GM23338 (cell line): ENCODE measurements around the gene JAZF1. TPM values are rescaled to one million over a fixed set of nuclear protein-coding genes. Genes with fewer than 3 reads are reported as not detected.

Experiments used
- ATAC-seq: fragments of 200-7000 bp; cut with Tn5 transposase; 3 replicates; pipeline ENCODE4 v1.9.1; 2020
- DNase-seq: peaks from one replicate; pipeline ENCODE4 v3.0.0-alpha.2; 2015; ENCODE audit warnings: low spot score
- H2AFZ ChIP-seq: fragments of 200-600 bp; sonication (generic); 2 replicates; pipeline ENCODE4 v1.8.0; 2016; ENCODE audit warnings: antibody characterized with exemption, mild to moderate bottlenecking, moderate library complexity
- H3F3A ChIP-seq: fragments of 200-600 bp; sonication (generic); replicated peaks from 2 replicates; pipeline ENCODE4 v1.8.0; 2017; ENCODE audit warnings: antibody characterized with exemption, mixed run types, low read depth
- H3K27ac ChIP-seq: fragments of 200-600 bp; sonication (generic); 2 replicates; pipeline ENCODE4 v1.6.1; 2016; ENCODE audit warnings: low read depth
- H3K27me3 ChIP-seq: fragments of 200-600 bp; sonication (generic); 2 replicates; pipeline ENCODE4 v1.8.0; 2016; ENCODE audit warnings: mild to moderate bottlenecking, mixed run types, moderate library complexity; ENCODE audit not compliant: insufficient read depth
- H3K36me3 ChIP-seq: fragments of 200-600 bp; sonication (generic); 2 replicates; pipeline ENCODE4 v1.8.0; 2016; ENCODE audit warnings: mild to moderate bottlenecking; ENCODE audit not compliant: insufficient read depth
- H3K4me1 ChIP-seq: fragments of 200-600 bp; sonication (generic); 2 replicates; pipeline ENCODE4 v1.8.0; 2016; ENCODE audit warnings: mild to moderate bottlenecking, moderate library complexity; ENCODE audit not compliant: insufficient read depth
- H3K4me2 ChIP-seq: fragments of 200-600 bp; sonication (generic); 2 replicates; pipeline ENCODE4 v1.7.1; 2017; ENCODE audit warnings: mixed run types
- H3K4me3 ChIP-seq: fragments of 200-600 bp; sonication (generic); 2 replicates; pipeline ENCODE4 v1.6.1; 2016; ENCODE audit warnings: mixed run types
- H3K79me2 ChIP-seq: fragments of 200-600 bp; sonication (generic); replicated peaks from 2 replicates; pipeline ENCODE4 v1.8.0; 2017; ENCODE audit warnings: mild to moderate bottlenecking; ENCODE audit not compliant: insufficient read depth
- H3K9me2 ChIP-seq: fragments of 200-600 bp; sonication (generic); 2 replicates; pipeline ENCODE4 v1.8.0; 2017; ENCODE audit not compliant: insufficient read depth
- H4K20me1 ChIP-seq: fragments of 200-600 bp; sonication (generic); replicated peaks from 2 replicates; pipeline ENCODE4 v1.8.0; 2017; ENCODE audit warnings: mild to moderate bottlenecking; ENCODE audit not compliant: insufficient read depth
- H3K27ac Mint-ChIP-seq: 2 replicates; pipeline ENCODE4 v1.8.0; 2020; ENCODE audit warnings: inconsistent platforms, mild to moderate bottlenecking, moderate library complexity, mixed read lengths
- H3K27me3 Mint-ChIP-seq: 3 replicates; pipeline ENCODE4 v1.8.0; 2022; ENCODE audit warnings: low read depth, mild to moderate bottlenecking, moderate library complexity, mixed read lengths, inconsistent platforms; ENCODE audit not compliant: insufficient read depth, poor library complexity
- H3K36me3 Mint-ChIP-seq: 3 replicates; pipeline ENCODE4 v1.8.0; 2021; ENCODE audit warnings: low read depth, mild to moderate bottlenecking, inconsistent platforms, moderate library complexity, mixed read lengths
- H3K4me1 Mint-ChIP-seq: 3 replicates; pipeline ENCODE4 v1.8.0; 2020; ENCODE audit warnings: mild to moderate bottlenecking, inconsistent platforms, mixed read lengths
- H3K4me3 Mint-ChIP-seq: 3 replicates; pipeline ENCODE4 v1.8.0; 2021; ENCODE audit warnings: moderate library complexity, mild to moderate bottlenecking, inconsistent platforms, mixed read lengths
- H3K9me3 Mint-ChIP-seq: 3 replicates; pipeline ENCODE4 v1.8.0; 2020; ENCODE audit warnings: moderate library complexity, mild to moderate bottlenecking, inconsistent platforms, mixed read lengths
- CREB1 ChIP-seq: fragments of 250-450 bp; sonication (Bioruptor Pico); IDR thresholded peaks from 2 replicates; pipeline ENCODE4 v1.5.0; 2020; ENCODE audit warnings: low read depth, mild to moderate bottlenecking, moderate library complexity
- CTCF ChIP-seq, 2 experiments: fragments of 200-600 bp in 1 of 2; sonication (generic) in 1 of 2; conservative IDR thresholded peaks; 2 replicates each; pipeline versions ENCODE4 v1.5.1 to v1.6.1; 2016 to 2017; ENCODE audit warnings: antibody characterized with exemption in 2 of 2, low read depth in 2 of 2, mild to moderate bottlenecking in 2 of 2, moderate library complexity in 1 of 2
- ETS1 ChIP-seq: IDR thresholded peaks from 2 replicates; pipeline ENCODE4 v1.6.1; 2016; ENCODE audit warnings: antibody characterized with exemption
- EZH2 ChIP-seq: fragments of 200-600 bp; sonication (generic); IDR thresholded peaks from one replicate; pipeline ENCODE4 v1.8.0; 2017; ENCODE audit warnings: antibody characterized with exemption, mild to moderate bottlenecking, low read depth; ENCODE audit not compliant: unreplicated experiment
- EZH2phosphoT487 ChIP-seq: fragments of 200-600 bp; sonication (generic); IDR thresholded peaks from one replicate; pipeline ENCODE4 v1.8.1; 2018; ENCODE audit warnings: antibody characterized with exemption; ENCODE audit not compliant: unreplicated experiment
- JUNB ChIP-seq: IDR thresholded peaks from one replicate; pipeline ENCODE4 v1.6.1; 2016; ENCODE audit warnings: antibody characterized with exemption; ENCODE audit not compliant: unreplicated experiment
- NANOG ChIP-seq: IDR thresholded peaks from 2 replicates; pipeline ENCODE4 v1.6.1; 2016; ENCODE audit warnings: antibody characterized with exemption, borderline replicate concordance
- POLR2AphosphoS5 ChIP-seq: IDR thresholded peaks from 2 replicates; pipeline ENCODE4 v1.6.1; 2016; ENCODE audit warnings: antibody characterized with exemption, low read depth
- REST ChIP-seq: IDR thresholded peaks from one replicate; pipeline ENCODE4 v1.6.1; 2018; ENCODE audit warnings: antibody characterized with exemption; ENCODE audit not compliant: unreplicated experiment
- STAT1 ChIP-seq: IDR thresholded peaks from one replicate; pipeline ENCODE4 v1.6.1; 2016; ENCODE audit warnings: antibody characterized with exemption; ENCODE audit not compliant: unreplicated experiment
- ZNF114 ChIP-seq: fragments of 250-450 bp; sonication (Bioruptor Pico); IDR thresholded peaks from 2 replicates; pipeline ENCODE4 v1.5.0; 2020; ENCODE audit warnings: mild to moderate bottlenecking, moderate library complexity
- ZNF331 ChIP-seq: fragments of 250-450 bp; sonication (Bioruptor Pico); IDR thresholded peaks from 2 replicates; pipeline ENCODE4 v1.5.0; 2020; ENCODE audit warnings: low read depth, mild to moderate bottlenecking, moderate library complexity
- ZNF462 ChIP-seq: fragments of 250-450 bp; sonication (Bioruptor Pico); IDR thresholded peaks from 2 replicates; pipeline ENCODE4 v1.5.0; 2020; ENCODE audit warnings: mild to moderate bottlenecking, moderate library complexity
- polyA plus RNA-seq: library from polyadenylated mRNA; unstranded; fragments of >200 nt; fragmentation: Nextera tagmentation; extraction: Ambion mirVana; gene quantifications from 2 replicates; pipeline ENCODE4 v1.2.1, GENCODE V29; 2016
- total RNA-seq: library from RNA; depleted of rRNA; stranded (reverse); fragments of >200 nt; shearing (Covaris generic); gene quantifications from 2 replicates; pipeline ENCODE4 v1.2.3, GENCODE V29; 2014

Gene JAZF1
- total and polyA plus RNA-seq, 2 experiments from 2014 or later, result 12.2 to 22.2 TPM

- H3K4me1 Mint-ChIP-seq, result peaks cover 51% of the 10 kb centered on the region
- H3K36me3 Mint-ChIP-seq, result peaks cover 3% of the 10 kb centered on the region; the same call in 1 of the 3 replicates
- no peaks in the 10 kb centered on the region for H3K9me2 ChIP-seq
- ATAC-seq (no peak), DNase-seq (no peak)
- no peak overlapping the region for H3K4me2 ChIP-seq
- H3K4me3 Mint-ChIP-seq, result no peak overlapping the region
- no peaks in the 10 kb centered on the region for H3K36me3 ChIP-seq
- TF ChIP-seq REST, result no peak
- no peak for TF ChIP-seq NANOG
- no peak for TF ChIP-seq ZNF114 (CRISPR knock-in tag)
- TF ChIP-seq EZH2, result no peak
- TF ChIP-seq POLR2AphosphoS5, result no peak
- TF ChIP-seq CREB1 (CRISPR knock-in tag), result no peak
- no peak for TF ChIP-seq STAT1
- no peak for TF ChIP-seq CTCF (conservative IDR thresholded peaks at IDR 0.05; ENCODE audit: low read depth in 2 of 2)
- no peak for TF ChIP-seq ETS1
- no peak for TF ChIP-seq ZNF331
- no peak for TF ChIP-seq JUNB
- TF ChIP-seq EZH2phosphoT487, result no peak
- no peak for TF ChIP-seq ZNF462 (CRISPR knock-in tag)
- peaks cover 14% of the 10 kb centered on the region for H3K27me3 Mint-ChIP-seq
- peaks cover 74% of the 10 kb centered on the region for H3K79me2 ChIP-seq
- H2AFZ ChIP-seq, result no peak overlapping the region
- H3K27ac Mint-ChIP-seq, result no peak overlapping the region
- H3K9me3 Mint-ChIP-seq, result peaks cover 2% of the 10 kb centered on the region; the same call in 1 of the 3 replicates
- H3K27me3 ChIP-seq, result 0 out of 2 replicates have a peak, but pooled peaks cover 3% of the 10 kb centered on the region
- H3K27ac ChIP-seq, result no peak overlapping the region; the same call in 1 of the 2 replicates
- no peak overlapping the region for H3K4me3 ChIP-seq
- no peaks in the 10 kb centered on the region; the same call in 1 of the 2 replicates for H4K20me1 ChIP-seq
- H3K4me1 ChIP-seq, result peaks cover 75% of the 10 kb centered on the region
- H3F3A ChIP-seq, result peaks cover 5% of the 10 kb centered on the region; the same call in 1 of the 2 replicates
Observed at GRCh38 chr7:28176645-28177044, 4.0 kb downstream of the JAZF1 start.
